LHCN-M2 (cell line): ENCODE measurements around the gene NKX2-4. TPM values are rescaled to one million over a fixed set of nuclear protein-coding genes. Genes with fewer than 3 reads are reported as not detected.
"Not testable (repeated sequence)": the region's sequence is repeated elsewhere in the genome, so short reads cannot be mapped to it uniquely, and the experiment has no call there.

Source experiments
- DNase-seq: peaks from one replicate; pipeline ENCODE4 v3.0.0-alpha.2; 2012; ENCODE audit warnings: low read depth
- polyA plus RNA-seq: library from polyadenylated mRNA; unstranded; fragments of >200 nt; gene quantifications from one replicate; pipeline ENCODE4 v1.2.1, GENCODE V29; 2012; ENCODE audit warnings: missing spikeins
- total RNA-seq: library from RNA; depleted of rRNA; stranded (reverse); fragments of >200 nt; gene quantifications from 2 replicates; pipeline ENCODE4 v1.2.3, GENCODE V29; 2014; rRNA removed

The NKX2-4 gene
- total RNA-seq = not detected in 2 replicates
- polyA plus RNA-seq = not detected

DNA sequence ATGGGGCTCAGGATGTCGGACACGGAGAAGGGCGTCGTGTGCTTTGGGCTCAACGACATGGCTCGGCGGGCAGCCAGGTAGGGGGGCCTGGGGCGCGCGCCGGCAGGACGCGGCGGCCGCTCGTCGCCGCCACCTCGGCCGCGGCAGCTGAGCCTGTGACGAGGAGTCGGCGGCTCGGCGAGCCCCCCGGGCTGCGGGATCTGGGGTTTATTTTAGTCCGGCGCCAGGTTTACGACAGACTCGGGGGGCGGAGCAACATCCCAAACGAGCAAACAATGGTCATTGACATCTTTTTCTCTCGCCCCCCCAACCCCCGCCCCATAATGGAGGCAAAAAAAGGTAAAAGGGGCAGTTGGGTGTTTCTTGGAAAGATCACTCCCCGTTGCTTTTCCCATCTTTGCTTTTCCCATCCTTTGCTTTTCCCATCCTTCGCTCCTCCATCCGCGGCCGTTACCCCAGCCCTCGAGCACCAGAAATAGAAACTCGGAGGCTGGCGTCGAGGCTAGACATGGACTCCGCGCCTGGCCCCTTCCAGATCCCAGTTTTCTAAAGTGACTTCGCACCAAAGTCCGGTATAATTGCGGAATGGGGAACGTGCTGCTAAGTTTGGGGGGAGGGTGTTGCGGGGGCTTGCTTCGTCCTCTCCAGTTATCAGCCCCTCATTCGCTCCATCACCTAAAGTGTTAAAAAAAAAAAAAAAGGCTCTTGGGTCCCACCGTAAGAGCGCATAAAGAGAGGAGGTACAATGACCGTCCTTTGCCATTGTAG lies at the start of gene NKX2-4:
Gene NKX2-4, minus strand, starts transcription at position 186 of the 768 bp plus-strand sequence. Its CDS starts 127 bp downstream, at position 59.
- no peak for DNase-seq

DNA sequence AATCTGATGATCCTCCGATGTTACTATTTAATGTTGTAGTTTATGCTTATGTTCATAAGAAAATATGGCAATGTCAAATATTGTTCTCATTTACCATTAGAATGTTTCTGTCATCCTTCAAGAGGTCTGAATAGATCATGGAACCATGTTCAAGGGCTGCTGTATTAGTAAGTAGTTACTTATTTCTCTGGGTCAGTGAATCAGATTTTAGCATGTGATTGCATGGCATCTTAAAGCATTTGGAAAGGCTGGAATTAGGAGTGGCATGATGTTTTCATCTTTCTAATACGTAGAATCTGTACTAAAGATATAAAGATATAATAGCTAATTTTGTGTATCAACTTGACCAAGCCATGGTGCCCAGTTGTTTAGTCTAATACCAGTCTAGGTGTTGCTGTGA lies 40.5 kb upstream of the NKX2-4 start:
- peak; percentile 21 for DNase-seq

DNA sequence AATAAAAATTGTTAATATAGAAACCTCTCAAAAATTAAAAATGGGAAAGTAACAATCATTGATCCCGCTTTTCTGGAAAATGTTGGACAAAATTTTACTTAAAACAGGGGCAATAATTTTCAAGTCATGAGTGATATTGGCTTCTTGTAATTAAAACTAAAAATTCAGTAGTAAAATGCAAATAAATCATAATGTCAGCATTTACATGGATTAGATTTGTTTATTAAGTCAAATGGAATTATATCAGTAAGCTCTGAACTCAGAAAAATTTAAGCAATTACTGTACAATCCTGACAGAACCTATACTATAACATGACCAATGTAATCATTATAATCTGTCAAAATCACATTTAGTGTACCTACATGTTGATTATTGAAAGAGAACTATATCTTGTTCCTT lies 39.9 kb upstream of the NKX2-4 start:
- no peak for DNase-seq

DNA sequence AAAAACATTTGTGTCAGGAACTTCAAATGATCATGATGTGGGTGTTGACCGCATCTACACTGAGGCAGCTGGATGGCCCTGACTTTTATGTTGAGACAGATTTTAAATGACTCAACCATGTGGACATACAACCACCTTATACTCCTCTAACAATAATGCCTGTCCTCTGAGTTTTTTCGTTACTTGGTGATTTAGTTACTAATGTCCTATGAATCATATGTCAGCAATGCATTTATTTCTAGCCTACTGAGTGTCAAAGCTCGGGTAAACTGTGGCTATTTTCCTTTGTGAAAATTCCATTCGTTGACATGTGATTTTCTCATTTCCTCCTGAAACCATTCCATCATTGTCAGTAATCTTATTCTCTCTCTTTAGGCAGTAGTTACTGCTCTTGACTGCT lies 38.9 kb upstream of the NKX2-4 start:
- DNase-seq = peak; percentile 96

DNA sequence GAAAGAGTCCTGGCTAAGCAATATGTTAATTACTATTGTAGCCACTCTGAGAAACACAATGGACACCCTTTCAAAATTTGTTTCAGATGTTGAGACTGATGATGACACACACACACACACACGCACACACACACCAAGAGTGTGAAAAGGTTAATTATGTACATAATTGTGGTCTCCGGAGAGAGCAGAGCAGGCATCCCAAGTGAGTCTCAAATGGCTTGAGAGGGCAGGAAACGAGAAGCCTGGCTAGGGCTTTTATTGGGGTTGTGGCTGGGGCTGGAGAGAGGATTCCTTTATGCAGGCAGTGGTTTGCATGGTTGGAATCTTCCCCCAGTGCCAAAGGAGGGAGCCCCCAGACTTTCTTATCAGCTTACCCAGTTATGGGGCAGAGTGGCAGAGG lies 38.2 kb upstream of the NKX2-4 start:
- DNase-seq = peak; percentile 27

DNA sequence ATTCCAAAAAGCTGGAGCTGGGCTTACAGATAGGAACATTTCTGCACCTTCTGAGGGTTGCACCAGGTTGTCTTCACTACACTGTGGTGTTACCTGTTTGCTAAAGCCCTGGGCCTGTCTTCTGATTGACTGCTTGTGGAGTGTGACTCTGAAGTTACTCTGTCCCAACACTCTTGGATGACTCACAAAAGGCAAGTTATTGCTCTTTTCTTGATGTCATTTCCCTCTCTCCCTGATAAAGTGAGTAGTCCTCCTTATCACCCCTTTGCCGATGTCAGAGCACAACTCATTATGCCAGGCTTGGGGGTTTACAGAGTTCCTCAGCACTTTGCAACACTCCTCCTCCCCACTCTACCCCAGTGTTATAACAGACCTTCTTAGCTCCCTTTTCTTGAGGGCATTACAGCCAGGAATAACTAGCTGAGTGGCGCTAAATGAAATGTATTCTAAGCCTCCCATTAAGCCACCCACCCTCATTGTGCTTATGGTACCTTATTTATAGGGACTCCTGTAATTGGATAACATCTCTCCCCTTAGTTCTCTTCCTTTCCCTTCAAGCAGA lies 36.1 kb upstream of the NKX2-4 start:
- DNase-seq = peak; percentile 15

DNA sequence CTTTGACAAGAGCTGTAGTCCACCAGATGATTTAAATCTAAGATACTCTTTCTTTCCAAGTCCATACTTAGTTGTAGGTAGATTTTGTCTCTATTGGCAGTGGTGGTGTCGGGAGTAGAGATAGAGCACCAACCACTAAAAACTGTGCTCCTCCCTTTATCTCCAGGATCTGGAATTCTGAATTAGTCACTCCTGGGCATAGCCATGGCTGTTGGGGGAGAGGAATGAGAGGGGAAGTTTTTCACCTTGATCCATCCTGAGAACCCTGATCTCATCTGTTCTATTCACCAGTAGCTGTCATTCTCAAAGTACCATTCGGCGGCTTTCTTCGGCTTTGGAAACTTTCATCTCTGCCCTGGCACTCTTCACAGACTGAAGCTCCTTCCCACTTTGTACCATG lies 35.6 kb upstream of the NKX2-4 start:
- DNase-seq = no peak

DNA sequence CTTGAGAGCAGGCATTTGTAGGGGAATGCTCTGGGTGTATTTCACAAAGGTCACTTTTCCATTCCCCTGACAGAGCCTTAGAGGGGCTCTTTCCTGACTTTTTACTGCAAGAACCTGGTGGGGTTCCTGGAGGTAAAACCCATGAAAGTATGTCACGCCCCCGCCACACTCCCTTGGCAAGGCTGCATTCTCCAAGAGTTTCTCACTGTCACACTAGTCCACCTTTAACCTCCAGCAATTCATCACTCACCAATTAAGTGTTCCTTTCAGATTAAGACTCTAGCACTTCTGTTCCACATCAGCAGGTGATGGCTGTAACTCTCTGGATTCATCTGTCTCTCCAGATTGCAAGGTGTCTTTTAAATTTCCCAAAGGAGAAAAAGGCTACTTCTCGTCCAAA lies 32.7 kb upstream of the NKX2-4 start:
- no peak for DNase-seq

DNA sequence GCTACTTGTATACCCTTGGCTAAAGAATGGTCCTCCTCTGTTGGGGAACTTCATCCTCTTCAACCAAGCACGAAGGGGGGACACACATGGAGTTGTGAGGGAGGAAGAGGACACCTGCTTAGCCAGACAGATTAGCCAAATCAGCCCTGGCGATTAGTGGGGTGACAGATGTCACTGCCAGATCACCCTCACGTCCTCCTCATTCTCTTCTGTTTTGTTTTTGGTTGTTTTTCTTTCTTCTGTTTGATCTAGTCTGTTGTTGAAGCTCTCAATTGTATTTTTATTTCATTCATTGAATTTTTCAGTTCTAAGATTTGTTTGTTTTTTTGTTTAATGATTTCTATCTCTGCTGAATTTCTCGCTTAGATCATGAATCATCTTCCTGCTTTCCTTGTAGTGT lies 27.5 kb upstream of the NKX2-4 start:
- no peak for DNase-seq

DNA sequence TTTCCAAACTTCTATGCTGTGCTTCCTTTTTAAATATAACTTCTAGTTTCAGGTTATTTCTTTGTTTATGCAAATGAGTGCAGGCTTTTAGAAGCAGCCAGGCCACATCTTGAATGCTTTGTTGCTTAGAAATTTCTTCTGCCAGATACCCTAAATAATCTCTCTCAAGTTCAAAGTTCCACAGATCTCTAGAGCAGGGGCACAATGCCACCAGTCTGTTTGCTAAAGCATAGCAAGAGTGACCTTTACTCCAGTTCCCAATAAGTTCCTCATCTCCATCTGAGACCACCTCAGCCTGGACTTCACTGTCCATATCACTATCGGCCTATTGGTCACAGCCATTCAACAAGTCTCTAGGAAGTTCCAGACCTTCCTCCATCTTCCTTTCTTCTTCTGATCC lies 26.4 kb upstream of the NKX2-4 start:
- DNase-seq = not testable (repeated sequence)

DNA sequence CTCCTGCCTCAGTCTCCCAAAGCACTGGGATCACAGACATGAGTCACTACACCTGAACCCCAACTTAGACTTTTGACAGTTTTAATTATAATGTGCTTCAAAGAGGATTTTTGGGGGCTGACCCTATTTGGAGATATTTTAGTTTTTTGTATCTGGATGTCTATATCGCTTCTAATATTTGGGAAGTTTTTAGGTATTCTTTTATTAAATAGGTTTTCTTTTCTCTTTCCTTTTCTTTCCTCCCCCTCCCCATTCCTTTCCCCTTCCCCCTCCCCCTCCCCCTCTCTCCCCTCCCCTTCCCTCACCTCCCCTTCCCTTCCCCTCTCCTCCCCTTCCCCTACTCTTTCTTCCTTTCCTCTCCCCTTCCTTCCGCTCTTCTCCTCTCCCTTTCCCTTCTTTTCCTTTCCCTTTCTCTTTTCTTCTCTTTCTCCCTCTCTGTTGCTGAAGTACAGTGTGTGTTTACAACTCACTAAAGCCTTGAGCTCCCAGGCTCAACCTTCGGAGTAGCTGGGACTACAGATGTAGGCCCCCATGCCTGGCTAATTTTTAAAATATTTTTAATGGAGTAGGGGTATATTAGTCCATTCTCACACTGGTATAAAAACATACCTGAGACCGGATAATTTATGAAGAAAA lies 24.4 kb upstream of the NKX2-4 start:
- DNase-seq = no peak

DNA sequence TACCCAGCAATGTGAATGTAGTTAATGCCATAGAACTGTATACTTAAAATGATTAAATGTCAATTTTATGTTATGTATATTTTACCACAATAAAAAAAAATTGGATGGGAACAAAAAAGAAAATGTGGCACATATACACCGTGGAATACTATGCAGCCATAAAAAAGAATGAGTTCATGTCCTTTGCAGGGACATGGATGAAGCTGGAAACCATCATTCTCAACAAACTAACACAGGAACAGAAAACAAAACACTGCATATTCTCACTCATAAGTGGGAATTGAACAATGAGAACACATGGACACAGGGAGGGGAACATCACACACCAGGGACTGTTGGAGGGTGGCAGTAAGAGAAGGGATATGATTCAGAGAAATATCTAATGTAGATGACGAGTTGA lies 21.8 kb upstream of the NKX2-4 start:
- not testable (repeated sequence) for DNase-seq

DNA sequence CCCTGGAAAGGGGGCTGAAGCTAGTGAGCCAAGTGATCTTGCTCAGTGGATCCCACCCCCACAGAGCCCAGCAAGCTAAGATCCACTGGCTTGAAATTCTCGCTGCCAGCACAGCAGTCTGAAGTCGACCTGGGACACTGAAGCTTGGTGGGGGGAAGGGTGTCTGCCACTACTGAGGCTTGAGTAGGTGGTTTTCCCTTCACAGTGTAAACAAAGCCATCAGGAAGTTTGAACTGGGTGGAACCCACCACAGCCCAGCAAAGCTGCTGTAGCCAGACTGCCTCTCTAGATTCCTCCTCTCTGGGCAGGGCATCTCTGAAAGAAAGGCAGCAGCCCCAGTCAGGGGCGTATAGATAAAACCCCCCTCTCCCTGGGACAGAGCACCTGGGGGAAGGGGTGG lies 16.7 kb upstream of the NKX2-4 start:
- DNase-seq = not testable (repeated sequence)

DNA sequence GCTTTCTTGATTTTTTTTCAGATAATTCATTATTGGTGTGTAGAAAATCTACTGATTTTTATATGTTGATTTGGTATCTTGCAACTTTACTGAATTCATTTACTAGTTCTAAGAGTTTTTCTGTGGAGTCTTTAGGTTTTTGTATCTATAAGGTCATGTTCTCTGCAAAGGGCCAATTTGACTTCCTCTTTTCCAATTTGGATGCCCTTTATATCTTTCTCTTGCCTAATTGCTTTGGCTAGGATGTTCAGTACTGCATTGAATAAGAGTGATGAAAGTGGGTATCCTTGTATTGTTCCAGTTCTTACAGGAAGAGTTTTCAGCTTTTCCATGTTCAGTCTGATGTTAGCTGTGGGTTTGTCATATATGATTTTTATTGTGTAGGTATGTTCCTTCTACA lies 14.4 kb upstream of the NKX2-4 start:
- no peak for DNase-seq

DNA sequence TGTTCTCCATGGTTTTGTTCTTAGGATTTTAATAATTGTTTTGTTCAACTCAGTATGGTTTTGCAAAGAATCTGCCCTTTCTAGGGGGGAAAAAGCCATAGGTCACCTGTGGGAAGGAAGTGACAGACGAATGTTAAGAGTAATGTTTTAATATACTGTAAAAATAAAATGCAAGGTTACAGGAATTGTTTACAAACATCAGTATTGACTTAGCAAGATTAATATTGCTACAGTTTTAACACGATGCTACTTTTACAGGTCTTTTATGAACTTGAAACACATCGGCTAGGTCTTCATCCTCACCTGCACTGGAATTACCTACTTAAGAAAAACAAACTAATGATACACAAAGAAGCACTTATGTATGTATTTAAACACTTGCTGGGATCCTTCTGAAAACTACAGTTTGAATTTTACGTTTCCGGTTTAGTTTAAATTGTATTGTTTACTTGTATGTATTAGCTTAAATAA lies 1.7 kb upstream of the NKX2-4 start:
- DNase-seq = no peak

DNA sequence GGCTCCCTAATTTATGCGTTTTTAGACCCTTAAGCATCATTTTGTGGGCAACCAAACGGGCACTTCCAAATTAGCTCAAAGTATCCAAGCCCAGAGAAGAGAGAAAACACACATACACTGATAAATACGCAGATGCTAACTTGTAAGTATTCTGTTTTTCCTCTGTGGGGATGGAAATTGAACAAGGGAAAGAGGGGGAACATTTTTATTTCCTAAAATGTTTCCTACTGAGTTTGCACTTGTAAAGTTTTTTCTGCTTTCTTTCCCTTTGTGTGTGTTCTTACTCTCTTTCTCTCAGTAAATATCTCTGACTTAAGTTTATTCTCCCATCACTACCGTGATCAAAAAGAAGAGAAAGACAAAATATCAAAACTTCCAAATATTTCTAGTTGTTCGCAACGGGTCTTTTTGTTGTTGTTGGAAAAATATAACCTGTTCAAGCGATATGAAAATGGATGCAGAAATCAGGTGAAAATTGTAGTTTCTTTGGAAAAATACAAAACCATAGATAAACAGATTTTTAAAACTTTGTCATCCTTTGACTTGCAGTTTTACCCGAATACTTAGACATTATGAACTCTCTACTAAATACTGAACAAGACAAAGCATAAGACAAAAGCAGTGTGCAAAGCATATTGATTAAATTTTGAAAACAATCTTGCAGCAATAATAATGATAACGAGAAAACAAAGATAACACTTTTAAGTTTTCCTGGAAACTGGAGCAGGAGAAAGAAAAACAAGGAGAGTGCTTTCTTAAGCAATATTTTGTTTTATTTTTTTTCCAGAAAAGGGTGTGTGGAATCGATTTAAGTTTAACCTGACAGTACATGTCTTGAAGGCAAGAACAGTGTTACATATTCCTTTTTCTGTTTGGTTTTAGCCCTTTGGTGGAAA lies 1.0 kb upstream of the NKX2-4 start:
- DNase-seq = no peak

DNA sequence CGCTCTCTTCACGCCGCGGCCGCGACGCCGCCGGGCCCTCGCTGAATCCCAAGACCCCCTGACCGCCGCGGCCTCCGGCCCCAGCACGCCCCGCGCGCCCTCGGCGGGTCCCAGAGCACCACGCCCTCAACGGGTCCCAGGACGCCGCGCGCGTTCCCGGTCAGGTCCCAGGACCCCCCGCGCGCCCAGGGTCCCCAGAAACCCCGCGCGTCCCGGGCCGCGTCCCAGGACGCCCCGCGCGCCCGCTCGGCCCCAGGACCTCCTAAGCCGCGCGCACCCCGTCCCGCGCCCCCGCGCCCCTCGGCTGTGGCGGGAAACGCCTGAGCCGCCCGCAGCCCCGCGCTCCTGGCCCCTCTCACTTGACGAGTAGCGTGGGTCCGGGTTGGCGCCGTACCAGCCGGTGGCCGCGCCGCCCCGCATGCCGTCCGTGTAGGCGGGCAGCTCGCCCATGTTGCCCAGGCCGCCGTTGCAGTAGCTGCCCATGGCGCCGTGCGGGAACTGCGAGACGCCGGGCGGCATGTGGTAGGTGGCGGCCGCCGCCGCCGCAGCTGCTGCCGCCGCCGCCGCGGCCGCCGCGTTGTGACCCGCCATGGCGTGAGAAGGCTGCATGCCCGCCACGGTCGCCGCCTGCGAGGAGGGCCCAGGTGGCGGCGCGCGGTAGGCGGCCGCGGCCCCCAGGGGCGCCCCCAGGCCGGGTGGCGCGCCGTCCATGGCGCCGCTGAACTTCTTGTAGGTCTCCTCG lies 556 bp downstream of the NKX2-4 start:
- no peak for DNase-seq

DNA sequence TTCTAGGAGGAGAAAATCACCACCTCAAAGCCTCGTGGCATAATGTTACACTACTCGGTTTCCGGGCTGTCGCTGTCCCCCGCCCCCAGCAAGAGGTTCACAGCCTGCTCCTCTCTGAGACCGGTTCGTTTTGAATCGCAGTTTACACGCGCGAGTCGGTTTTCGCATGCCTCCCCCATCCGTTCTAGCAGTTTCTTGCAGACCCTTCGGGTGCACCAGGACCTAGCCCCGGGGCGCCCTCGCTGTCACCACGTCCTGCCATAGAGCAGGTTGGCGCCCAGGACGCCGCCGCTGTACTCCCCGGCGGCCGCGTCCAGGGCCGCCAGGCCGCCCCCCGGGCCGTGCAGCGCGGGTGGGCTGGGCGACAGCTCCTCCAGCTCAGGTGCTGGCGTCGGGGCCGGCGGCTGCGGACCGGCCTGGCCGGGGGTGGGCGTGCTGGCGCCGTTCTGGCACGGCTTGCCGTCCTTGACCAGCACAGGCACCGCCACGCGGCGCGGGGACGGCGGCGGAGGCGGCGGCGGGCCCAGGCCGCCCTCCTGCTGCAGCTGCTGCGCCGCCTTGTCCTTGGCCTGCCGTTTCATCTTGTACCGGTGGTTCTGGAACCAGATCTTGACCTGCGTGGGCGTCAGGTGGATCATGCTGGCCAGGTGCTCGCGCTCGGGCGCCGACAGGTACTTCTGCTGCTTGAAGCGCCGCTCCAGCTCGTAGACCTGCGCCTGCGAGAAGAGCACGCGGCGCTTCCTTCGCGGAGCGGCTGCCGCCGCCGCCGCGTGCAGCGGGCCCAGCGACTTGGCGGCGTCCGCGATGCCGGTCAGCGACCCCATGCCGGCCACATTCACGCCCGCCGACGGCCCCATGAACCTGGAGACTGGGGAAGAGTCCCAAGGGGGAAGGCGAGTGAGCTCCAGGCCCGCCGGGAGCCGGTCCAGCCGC lies 1.4 kb downstream of the NKX2-4 start:
- DNase-seq = no peak

DNA sequence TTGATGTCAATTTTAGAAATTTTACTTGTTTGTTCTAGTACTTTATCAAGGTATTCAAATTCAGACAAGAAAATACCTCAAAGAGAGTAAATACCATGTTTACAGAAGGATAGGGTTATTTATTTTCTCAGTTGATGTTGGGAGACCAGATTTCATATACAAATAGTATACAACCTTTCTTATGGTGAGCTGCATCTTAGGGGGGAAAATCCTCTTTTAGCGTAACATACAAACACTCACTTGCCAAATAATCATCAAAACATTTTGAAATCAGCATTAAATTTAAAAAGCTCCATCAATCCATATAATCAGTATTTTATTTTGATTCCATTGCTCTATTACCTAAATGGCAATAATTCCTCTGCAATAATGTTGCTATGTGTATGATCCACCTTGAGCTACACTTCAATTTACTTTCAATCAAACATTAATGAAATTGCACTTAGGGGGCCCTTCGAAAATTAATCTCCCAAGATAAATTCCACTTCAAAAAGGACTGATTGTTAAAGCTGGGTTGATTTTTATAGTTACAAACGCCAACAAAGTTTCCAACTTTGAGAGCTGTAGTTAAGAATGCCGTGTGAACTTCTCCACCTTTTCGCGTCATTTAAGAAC lies 2.2 kb downstream of the NKX2-4 start:
- no peak for DNase-seq
